ENCODE data around the gene HOXC11.

Gene HOXC11

GRCh38 chr12:53974084-53975063 lies 1.4 kb downstream of the HOXC11 start, which contains the start of gene HOTAIR:
Gene HOTAIR, minus strand, starts transcription at chr12:53974954.
- DNase-seq (ENCODE audit: low spot score): peak; percentile 74

GRCh38 chr12:53975064-53975471 lies 2.1 kb downstream of the HOXC11 start:
- DNase-seq (ENCODE audit: low spot score): no peak

GRCh38 chr12:53975479-53976152 lies 2.7 kb downstream of the HOXC11 start:
- DNase-seq (ENCODE audit: low spot score): no peak

- DNase-seq (ENCODE audit: low spot score): no peak
Measured at GRCh38 chr12:53976172-53976822, 3.4 kb downstream of the HOXC11 start.

GRCh38 chr12:53976823-53977595 lies 4.1 kb downstream of the HOXC11 start:
- DNase-seq (ENCODE audit: low spot score): no peak

- no peak for DNase-seq (ENCODE audit: low spot score)
Measured at GRCh38 chr12:53977596-53978445, 4.9 kb downstream of the HOXC11 start.

GRCh38 chr12:53978477-53979356 lies 5.8 kb downstream of the HOXC11 start:
- DNase-seq (ENCODE audit: low spot score): no peak

GRCh38 chr12:53980104-53980801 lies 7.3 kb downstream of the HOXC11 start:
- no peak for DNase-seq (ENCODE audit: low spot score)

GRCh38 chr12:53980802-53981496 lies 8.0 kb downstream of the HOXC11 start:
- DNase-seq (ENCODE audit: low spot score): no peak

- DNase-seq (ENCODE audit: low spot score): no peak
Measured at GRCh38 chr12:53981634-53982565, 9.0 kb downstream of the HOXC11 start.

GRCh38 chr12:53982648-53983567 lies 10.0 kb downstream of the HOXC11 start:
- no peak for DNase-seq (ENCODE audit: low spot score)

GRCh38 chr12:53983568-53983949 lies 10.6 kb downstream of the HOXC11 start:
- no peak for DNase-seq (ENCODE audit: low spot score)

GRCh38 chr12:53983950-53984572 lies 11.1 kb downstream of the HOXC11 start:
- DNase-seq (ENCODE audit: low spot score): no peak

- peak; percentile 96 for DNase-seq (ENCODE audit: low spot score)
Measured at GRCh38 chr12:53984901-53985691, 12.2 kb downstream of the HOXC11 start, which contains the start of gene HOXC10. Gene HOXC10, plus strand, starts transcription at chr12:53985146. Its CDS starts 114 bp downstream, at chr12:53985260.

GRCh38 chr12:53985692-53985993 lies 12.7 kb downstream of the HOXC11 start:
- no peak for DNase-seq (ENCODE audit: low spot score)
